ENCODE results near the gene CASR. TPM values are rescaled to one million over a fixed set of nuclear protein-coding genes. Genes with fewer than 3 reads are reported as not detected.

The CASR gene
- total RNA-seq, 2 donors from 2014 or later = not detected

DNA sequence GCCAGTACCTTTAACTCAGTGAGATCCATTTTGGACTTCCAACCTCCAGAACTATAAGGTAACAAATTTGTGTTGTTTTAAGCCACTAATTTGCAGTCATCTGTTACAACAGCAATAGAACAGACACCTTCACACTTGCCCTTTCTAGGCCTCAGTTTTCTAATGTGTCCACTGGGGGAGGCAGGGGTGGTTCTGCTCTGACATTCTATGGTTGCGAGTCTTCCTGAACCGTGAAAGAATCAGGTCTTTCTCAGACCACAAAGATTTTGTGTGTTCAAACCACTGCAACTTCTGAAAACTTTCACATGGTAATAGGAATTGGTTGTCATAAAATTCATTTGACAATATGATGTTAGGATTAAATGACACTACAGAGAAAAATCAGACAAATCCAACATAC, 114.8 kb downstream of the CASR start:
- Histone ChIP-seq H3K9me3 (peaks cover 5% of the 10 kb centered on the region), H3K27me3 (replicated peaks; ENCODE audit: insufficient read depth) (no peaks in the 10 kb centered on the region), H3K36me3 (no peaks in the 10 kb centered on the region), H3K4me1 (ENCODE audit: control insufficient read depth in 1 of 2, low read depth in 2 of 2) (peaks cover 0 to 8% of the 10 kb centered on the region in 2 donors), H3K4me3 (no peak overlapping the region), H3K27ac (no peak overlapping the region)
- ATAC-seq (ENCODE audit: insufficient number of reproducible peaks, low FRiP score, low read depth) = no peak
- DNase-seq (ENCODE audit: low spot score) = no peak
- TF ChIP-seq, protein P1, sequence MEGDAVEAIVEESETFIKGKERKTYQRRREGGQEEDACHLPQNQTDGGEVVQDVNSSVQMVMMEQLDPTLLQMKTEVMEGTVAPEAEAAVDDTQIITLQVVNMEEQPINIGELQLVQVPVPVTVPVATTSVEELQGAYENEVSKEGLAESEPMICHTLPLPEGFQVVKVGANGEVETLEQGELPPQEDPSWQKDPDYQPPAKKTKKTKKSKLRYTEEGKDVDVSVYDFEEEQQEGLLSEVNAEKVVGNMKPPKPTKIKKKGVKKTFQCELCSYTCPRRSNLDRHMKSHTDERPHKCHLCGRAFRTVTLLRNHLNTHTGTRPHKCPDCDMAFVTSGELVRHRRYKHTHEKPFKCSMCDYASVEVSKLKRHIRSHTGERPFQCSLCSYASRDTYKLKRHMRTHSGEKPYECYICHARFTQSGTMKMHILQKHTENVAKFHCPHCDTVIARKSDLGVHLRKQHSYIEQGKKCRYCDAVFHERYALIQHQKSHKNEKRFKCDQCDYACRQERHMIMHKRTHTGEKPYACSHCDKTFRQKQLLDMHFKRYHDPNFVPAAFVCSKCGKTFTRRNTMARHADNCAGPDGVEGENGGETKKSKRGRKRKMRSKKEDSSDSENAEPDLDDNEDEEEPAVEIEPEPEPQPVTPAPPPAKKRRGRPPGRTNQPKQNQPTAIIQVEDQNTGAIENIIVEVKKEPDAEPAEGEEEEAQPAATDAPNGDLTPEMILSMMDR (IDR thresholded peaks at IDR 0.05) = no peak

DNA sequence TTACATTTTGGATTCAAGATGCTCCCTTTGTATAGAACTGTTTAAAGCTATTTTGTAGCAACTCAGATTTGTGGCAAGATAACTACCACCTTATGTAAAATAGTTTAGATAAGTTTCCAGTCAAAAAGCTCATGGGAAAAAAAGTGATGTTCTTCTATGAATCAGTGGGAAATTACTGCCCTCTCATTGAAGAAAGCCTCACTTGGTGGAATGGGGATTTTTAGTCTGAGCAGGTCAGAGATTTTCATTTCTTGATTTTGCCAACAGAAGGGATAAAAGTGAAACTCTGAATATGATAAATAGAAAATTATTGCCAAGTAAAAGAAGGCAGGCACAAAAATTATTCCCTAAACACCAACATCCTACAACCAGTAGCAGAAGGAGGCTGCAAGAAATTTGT, 115.7 kb downstream of the CASR start:
- Histone ChIP-seq H3K27ac (no peak overlapping the region), H3K9me3 (peaks cover 5% of the 10 kb centered on the region), H3K4me1 (ENCODE audit: control insufficient read depth in 1 of 2, low read depth in 2 of 2) (peaks cover 0 to 7% of the 10 kb centered on the region in 2 donors), H3K27me3 (replicated peaks; ENCODE audit: insufficient read depth) (no peaks in the 10 kb centered on the region), H3K4me3 (no peak overlapping the region), H3K36me3 (no peaks in the 10 kb centered on the region)
- ATAC-seq (ENCODE audit: insufficient number of reproducible peaks, low FRiP score, low read depth) = no peak
- TF ChIP-seq, protein P1 (IDR thresholded peaks at IDR 0.05) = no peak
- DNase-seq (ENCODE audit: low spot score) = no peak

DNA sequence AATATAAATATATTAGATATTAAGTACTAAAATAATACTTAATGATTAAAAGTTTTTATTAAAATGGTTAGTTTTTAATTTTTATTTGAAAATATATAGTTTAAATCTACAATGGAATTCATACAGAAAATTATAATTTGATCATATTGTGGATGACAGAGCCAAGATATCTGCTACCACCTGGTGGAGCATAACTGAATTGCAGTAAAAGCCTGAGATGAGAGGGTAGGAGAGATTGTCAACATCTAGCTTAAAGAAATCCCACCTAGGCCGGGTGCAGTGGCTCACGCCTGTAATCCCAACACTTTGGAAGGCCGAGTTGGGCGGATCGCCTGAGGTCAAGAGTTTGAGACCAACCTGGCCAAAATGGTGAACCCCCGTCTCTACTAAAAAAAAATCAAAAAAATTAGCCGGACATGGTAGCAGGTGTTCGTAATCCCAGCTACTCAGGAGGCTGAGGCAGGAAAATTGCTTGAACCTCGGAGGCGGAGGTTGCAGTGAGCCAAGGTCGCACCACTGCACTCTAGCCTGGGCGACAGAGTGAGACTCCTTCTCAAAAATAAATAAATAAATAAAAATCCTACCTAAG, 116.5 kb downstream of the CASR start:
- TF ChIP-seq, protein P1 (IDR thresholded peaks at IDR 0.05) = peak; percentile 15
- H3K36me3 ChIP-seq = no peaks in the 10 kb centered on the region
- H3K27me3 ChIP-seq (replicated peaks; ENCODE audit: insufficient read depth) = no peaks in the 10 kb centered on the region
- DNase-seq (ENCODE audit: low spot score) (no peak), ATAC-seq (ENCODE audit: insufficient number of reproducible peaks, low FRiP score, low read depth) (no peak)
- H3K4me1 ChIP-seq (ENCODE audit: control insufficient read depth in 1 of 2, low read depth in 2 of 2) = no peaks in the 10 kb centered on the region
- peaks cover 5% of the 10 kb centered on the region for H3K9me3 ChIP-seq
- no peak overlapping the region for H3K4me3 ChIP-seq
- no peak overlapping the region for H3K27ac ChIP-seq

DNA sequence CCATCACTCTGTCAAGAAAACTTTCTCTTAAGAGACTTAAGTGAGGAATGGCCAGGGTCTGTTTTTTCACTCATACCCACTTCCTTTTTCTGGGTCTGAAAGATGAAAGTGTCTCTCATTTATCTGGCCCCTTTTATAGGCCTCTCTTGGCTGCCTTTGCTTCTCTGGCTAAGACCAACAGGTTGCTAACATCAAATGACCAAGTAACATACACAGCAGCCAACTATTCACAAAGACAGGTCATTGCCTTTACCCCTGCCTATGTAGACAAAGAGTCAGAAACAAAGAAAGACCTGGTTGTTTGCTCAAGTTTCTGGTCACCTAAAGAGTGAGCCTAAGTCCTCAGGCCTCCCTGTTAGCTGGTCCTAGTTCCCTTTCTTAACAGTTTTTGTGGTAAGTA, 117.6 kb downstream of the CASR start:
- no peak overlapping the region for H3K27ac ChIP-seq
- H3K4me3 ChIP-seq = no peak overlapping the region
- TF ChIP-seq, protein P1 (IDR thresholded peaks at IDR 0.05) = no peak
- no peak for ATAC-seq (ENCODE audit: insufficient number of reproducible peaks, low FRiP score, low read depth)
- no peak for DNase-seq (ENCODE audit: low spot score)
- H3K27me3 ChIP-seq (replicated peaks; ENCODE audit: insufficient read depth) = no peaks in the 10 kb centered on the region
- H3K36me3 ChIP-seq = no peaks in the 10 kb centered on the region
- no peaks in the 10 kb centered on the region for H3K4me1 ChIP-seq (ENCODE audit: control insufficient read depth in 1 of 2, low read depth in 2 of 2)
- peaks cover 5% of the 10 kb centered on the region for H3K9me3 ChIP-seq

DNA sequence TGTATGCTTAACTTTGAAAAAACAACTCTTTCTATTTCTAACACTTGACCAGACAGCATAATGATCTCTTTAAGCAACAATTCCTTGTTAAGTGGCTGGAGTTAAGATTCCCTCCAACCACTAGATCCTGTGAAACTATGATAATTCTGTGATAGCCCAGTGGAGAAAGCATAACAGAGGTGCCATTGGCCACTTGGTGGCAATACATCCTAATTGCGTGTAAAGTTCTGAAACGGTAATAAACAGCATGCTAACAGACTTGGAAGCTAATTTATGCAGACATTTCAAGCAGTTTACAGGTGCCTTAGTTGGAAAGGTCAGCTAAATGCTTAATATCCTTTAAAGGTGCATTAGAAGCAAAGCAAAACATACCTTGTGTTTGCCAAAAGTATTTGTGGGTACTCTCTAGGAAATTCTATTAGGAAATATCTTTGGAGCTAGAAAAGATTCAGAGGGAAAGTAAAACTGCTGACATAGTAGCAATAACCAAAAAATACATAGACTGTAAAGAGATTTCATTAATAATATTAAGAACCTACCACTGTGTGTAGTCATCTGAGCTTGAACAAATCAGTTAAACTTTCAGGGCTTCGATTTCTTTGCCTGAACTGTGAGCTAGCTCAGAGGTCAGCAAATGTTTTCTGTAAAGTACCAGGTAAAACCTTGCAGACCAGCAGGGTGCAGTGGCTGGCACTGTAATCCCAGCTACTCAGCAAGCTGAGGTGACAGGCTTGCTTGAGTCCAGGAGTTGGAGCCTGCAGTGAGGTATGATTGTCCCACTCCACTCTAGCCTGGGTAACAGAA, 122.6 kb downstream of the CASR start:
- no peaks in the 10 kb centered on the region for H3K4me1 ChIP-seq (ENCODE audit: control insufficient read depth in 1 of 2, low read depth in 2 of 2)
- TF ChIP-seq, protein P1 (IDR thresholded peaks at IDR 0.05) = no peak
- H3K27ac ChIP-seq = no peak overlapping the region
- ATAC-seq (ENCODE audit: insufficient number of reproducible peaks, low FRiP score, low read depth) = no peak
- no peak overlapping the region for H3K4me3 ChIP-seq
- no peak for DNase-seq (ENCODE audit: low spot score)
- no peaks in the 10 kb centered on the region for H3K36me3 ChIP-seq
- H3K9me3 ChIP-seq = no peaks in the 10 kb centered on the region
- no peaks in the 10 kb centered on the region for H3K27me3 ChIP-seq (replicated peaks; ENCODE audit: insufficient read depth)

Measured in thoracic aorta (tissue), 2 donors.